GM23338 (cell line): ENCODE data around the gene STIM2. TPM values are rescaled to one million over a fixed set of nuclear protein-coding genes. Genes with fewer than 3 reads are reported as not detected.

Experiments used
- ATAC-seq: fragments of 200-7000 bp; cut with Tn5 transposase; 3 replicates; pipeline ENCODE4 v1.9.1; 2020
- DNase-seq: peaks from one replicate; pipeline ENCODE4 v3.0.0-alpha.2; 2015; ENCODE audit warnings: low spot score
- H2AFZ ChIP-seq: fragments of 200-600 bp; sonication (generic); 2 replicates; pipeline ENCODE4 v1.8.0; 2016; ENCODE audit warnings: antibody characterized with exemption, mild to moderate bottlenecking, moderate library complexity
- H3F3A ChIP-seq: fragments of 200-600 bp; sonication (generic); replicated peaks from 2 replicates; pipeline ENCODE4 v1.8.0; 2017; ENCODE audit warnings: antibody characterized with exemption, mixed run types, low read depth
- H3K27ac ChIP-seq: fragments of 200-600 bp; sonication (generic); 2 replicates; pipeline ENCODE4 v1.6.1; 2016; ENCODE audit warnings: low read depth
- H3K27me3 ChIP-seq: fragments of 200-600 bp; sonication (generic); 2 replicates; pipeline ENCODE4 v1.8.0; 2016; ENCODE audit warnings: mild to moderate bottlenecking, mixed run types, moderate library complexity; ENCODE audit not compliant: insufficient read depth
- H3K36me3 ChIP-seq: fragments of 200-600 bp; sonication (generic); 2 replicates; pipeline ENCODE4 v1.8.0; 2016; ENCODE audit warnings: mild to moderate bottlenecking; ENCODE audit not compliant: insufficient read depth
- H3K4me1 ChIP-seq: fragments of 200-600 bp; sonication (generic); 2 replicates; pipeline ENCODE4 v1.8.0; 2016; ENCODE audit warnings: mild to moderate bottlenecking, moderate library complexity; ENCODE audit not compliant: insufficient read depth
- H3K4me2 ChIP-seq: fragments of 200-600 bp; sonication (generic); 2 replicates; pipeline ENCODE4 v1.7.1; 2017; ENCODE audit warnings: mixed run types
- H3K4me3 ChIP-seq: fragments of 200-600 bp; sonication (generic); 2 replicates; pipeline ENCODE4 v1.6.1; 2016; ENCODE audit warnings: mixed run types
- H3K79me2 ChIP-seq: fragments of 200-600 bp; sonication (generic); replicated peaks from 2 replicates; pipeline ENCODE4 v1.8.0; 2017; ENCODE audit warnings: mild to moderate bottlenecking; ENCODE audit not compliant: insufficient read depth
- H3K9me2 ChIP-seq: fragments of 200-600 bp; sonication (generic); 2 replicates; pipeline ENCODE4 v1.8.0; 2017; ENCODE audit not compliant: insufficient read depth
- H4K20me1 ChIP-seq: fragments of 200-600 bp; sonication (generic); replicated peaks from 2 replicates; pipeline ENCODE4 v1.8.0; 2017; ENCODE audit warnings: mild to moderate bottlenecking; ENCODE audit not compliant: insufficient read depth
- H3K27ac Mint-ChIP-seq: 2 replicates; pipeline ENCODE4 v1.8.0; 2020; ENCODE audit warnings: inconsistent platforms, mild to moderate bottlenecking, moderate library complexity, mixed read lengths
- H3K27me3 Mint-ChIP-seq: 3 replicates; pipeline ENCODE4 v1.8.0; 2022; ENCODE audit warnings: low read depth, mild to moderate bottlenecking, moderate library complexity, mixed read lengths, inconsistent platforms; ENCODE audit not compliant: insufficient read depth, poor library complexity
- H3K36me3 Mint-ChIP-seq: 3 replicates; pipeline ENCODE4 v1.8.0; 2021; ENCODE audit warnings: low read depth, mild to moderate bottlenecking, inconsistent platforms, moderate library complexity, mixed read lengths
- H3K4me1 Mint-ChIP-seq: 3 replicates; pipeline ENCODE4 v1.8.0; 2020; ENCODE audit warnings: mild to moderate bottlenecking, inconsistent platforms, mixed read lengths
- H3K4me3 Mint-ChIP-seq: 3 replicates; pipeline ENCODE4 v1.8.0; 2021; ENCODE audit warnings: moderate library complexity, mild to moderate bottlenecking, inconsistent platforms, mixed read lengths
- H3K9me3 Mint-ChIP-seq: 3 replicates; pipeline ENCODE4 v1.8.0; 2020; ENCODE audit warnings: moderate library complexity, mild to moderate bottlenecking, inconsistent platforms, mixed read lengths
- CREB1 ChIP-seq: fragments of 250-450 bp; sonication (Bioruptor Pico); IDR thresholded peaks from 2 replicates; pipeline ENCODE4 v1.5.0; 2020; ENCODE audit warnings: low read depth, mild to moderate bottlenecking, moderate library complexity
- EZH2 ChIP-seq: fragments of 200-600 bp; sonication (generic); IDR thresholded peaks from one replicate; pipeline ENCODE4 v1.8.0; 2017; ENCODE audit warnings: antibody characterized with exemption, mild to moderate bottlenecking, low read depth; ENCODE audit not compliant: unreplicated experiment
- EZH2phosphoT487 ChIP-seq: fragments of 200-600 bp; sonication (generic); IDR thresholded peaks from one replicate; pipeline ENCODE4 v1.8.1; 2018; ENCODE audit warnings: antibody characterized with exemption; ENCODE audit not compliant: unreplicated experiment
- JUNB ChIP-seq: IDR thresholded peaks from one replicate; pipeline ENCODE4 v1.6.1; 2016; ENCODE audit warnings: antibody characterized with exemption; ENCODE audit not compliant: unreplicated experiment
- NANOG ChIP-seq: IDR thresholded peaks from 2 replicates; pipeline ENCODE4 v1.6.1; 2016; ENCODE audit warnings: antibody characterized with exemption, borderline replicate concordance
- POLR2AphosphoS5 ChIP-seq: IDR thresholded peaks from 2 replicates; pipeline ENCODE4 v1.6.1; 2016; ENCODE audit warnings: antibody characterized with exemption, low read depth
- REST ChIP-seq: IDR thresholded peaks from one replicate; pipeline ENCODE4 v1.6.1; 2018; ENCODE audit warnings: antibody characterized with exemption; ENCODE audit not compliant: unreplicated experiment
- STAT1 ChIP-seq: IDR thresholded peaks from one replicate; pipeline ENCODE4 v1.6.1; 2016; ENCODE audit warnings: antibody characterized with exemption; ENCODE audit not compliant: unreplicated experiment
- ZNF114 ChIP-seq: fragments of 250-450 bp; sonication (Bioruptor Pico); IDR thresholded peaks from 2 replicates; pipeline ENCODE4 v1.5.0; 2020; ENCODE audit warnings: mild to moderate bottlenecking, moderate library complexity
- ZNF331 ChIP-seq: fragments of 250-450 bp; sonication (Bioruptor Pico); IDR thresholded peaks from 2 replicates; pipeline ENCODE4 v1.5.0; 2020; ENCODE audit warnings: low read depth, mild to moderate bottlenecking, moderate library complexity
- ZNF462 ChIP-seq: fragments of 250-450 bp; sonication (Bioruptor Pico); IDR thresholded peaks from 2 replicates; pipeline ENCODE4 v1.5.0; 2020; ENCODE audit warnings: mild to moderate bottlenecking, moderate library complexity
- polyA plus RNA-seq: library from polyadenylated mRNA; unstranded; fragments of >200 nt; fragmentation: Nextera tagmentation; extraction: Ambion mirVana; gene quantifications from 2 replicates; pipeline ENCODE4 v1.2.1, GENCODE V29; 2016
- total RNA-seq: library from RNA; depleted of rRNA; stranded (reverse); fragments of >200 nt; shearing (Covaris generic); gene quantifications from 2 replicates; pipeline ENCODE4 v1.2.3, GENCODE V29; 2014
- TF ChIP-seq, protein P1 (sequence below): IDR thresholded peaks from 2 replicates; pipeline ENCODE4 v1.6.1; 2016; ENCODE audit warnings: antibody characterized with exemption
- TF ChIP-seq, protein P2 (sequence below), 2 experiments: fragments of 200-600 bp in 1 of 2; sonication (generic) in 1 of 2; conservative IDR thresholded peaks; 2 replicates each; pipeline versions ENCODE4 v1.5.1 to v1.6.1; 2016 to 2017; ENCODE audit warnings: antibody characterized with exemption in 2 of 2, low read depth in 2 of 2, mild to moderate bottlenecking in 2 of 2, moderate library complexity in 1 of 2

STIM2 gene
- total and polyA plus RNA-seq, 2 experiments from 2014 or later, result 13.1 to 17.8 TPM

DNA sequence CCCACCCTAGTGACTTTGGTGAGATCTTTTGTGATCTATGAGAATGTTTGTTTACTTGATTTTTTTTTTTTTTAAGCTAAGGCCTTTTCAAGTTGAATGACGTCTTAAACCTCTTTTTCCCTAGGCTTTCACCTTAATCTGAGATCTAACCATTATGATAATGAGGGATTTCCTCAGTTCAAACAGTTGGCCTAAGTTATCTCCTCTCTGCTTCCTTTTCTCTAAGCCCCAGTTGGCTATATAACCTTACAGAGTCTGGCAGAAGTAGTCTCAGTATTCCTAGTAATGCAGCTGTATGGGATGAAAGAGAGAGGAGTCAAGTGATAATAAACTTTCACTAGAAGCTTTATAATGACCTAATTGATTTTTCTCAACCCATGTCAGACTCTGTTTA, 99.0 kb downstream of the STIM2 start (continued):
- TF ChIP-seq, protein P1, sequence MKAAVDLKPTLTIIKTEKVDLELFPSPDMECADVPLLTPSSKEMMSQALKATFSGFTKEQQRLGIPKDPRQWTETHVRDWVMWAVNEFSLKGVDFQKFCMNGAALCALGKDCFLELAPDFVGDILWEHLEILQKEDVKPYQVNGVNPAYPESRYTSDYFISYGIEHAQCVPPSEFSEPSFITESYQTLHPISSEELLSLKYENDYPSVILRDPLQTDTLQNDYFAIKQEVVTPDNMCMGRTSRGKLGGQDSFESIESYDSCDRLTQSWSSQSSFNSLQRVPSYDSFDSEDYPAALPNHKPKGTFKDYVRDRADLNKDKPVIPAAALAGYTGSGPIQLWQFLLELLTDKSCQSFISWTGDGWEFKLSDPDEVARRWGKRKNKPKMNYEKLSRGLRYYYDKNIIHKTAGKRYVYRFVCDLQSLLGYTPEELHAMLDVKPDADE, result no peak
- TF ChIP-seq POLR2AphosphoS5 (no peak), ZNF331 (CRISPR knock-in tag) (no peak), ZNF462 (CRISPR knock-in tag) (no peak), CREB1 (no peak), JUNB (no peak)

GRCh38 chr4:26962720-26963119, 102.1 kb downstream of the STIM2 start:
- ATAC-seq (no peak), DNase-seq (no peak)
- Mint-ChIP-seq H3K36me3 (no peaks in the 10 kb centered on the region), H3K27me3 (no peaks in the 10 kb centered on the region), H3K9me3 (no peaks in the 10 kb centered on the region), H3K4me1 (peaks cover 44% of the 10 kb centered on the region), H3K27ac (no peak overlapping the region), H3K4me3 (no peak overlapping the region)
- TF ChIP-seq EZH2phosphoT487 (no peak), EZH2 (no peak), STAT1 (no peak), CREB1 (no peak), POLR2AphosphoS5 (no peak), ZNF114 (CRISPR knock-in tag) (no peak), REST (no peak), ZNF331 (CRISPR knock-in tag) (no peak), NANOG (no peak), JUNB (no peak)
- TF ChIP-seq, protein P2, sequence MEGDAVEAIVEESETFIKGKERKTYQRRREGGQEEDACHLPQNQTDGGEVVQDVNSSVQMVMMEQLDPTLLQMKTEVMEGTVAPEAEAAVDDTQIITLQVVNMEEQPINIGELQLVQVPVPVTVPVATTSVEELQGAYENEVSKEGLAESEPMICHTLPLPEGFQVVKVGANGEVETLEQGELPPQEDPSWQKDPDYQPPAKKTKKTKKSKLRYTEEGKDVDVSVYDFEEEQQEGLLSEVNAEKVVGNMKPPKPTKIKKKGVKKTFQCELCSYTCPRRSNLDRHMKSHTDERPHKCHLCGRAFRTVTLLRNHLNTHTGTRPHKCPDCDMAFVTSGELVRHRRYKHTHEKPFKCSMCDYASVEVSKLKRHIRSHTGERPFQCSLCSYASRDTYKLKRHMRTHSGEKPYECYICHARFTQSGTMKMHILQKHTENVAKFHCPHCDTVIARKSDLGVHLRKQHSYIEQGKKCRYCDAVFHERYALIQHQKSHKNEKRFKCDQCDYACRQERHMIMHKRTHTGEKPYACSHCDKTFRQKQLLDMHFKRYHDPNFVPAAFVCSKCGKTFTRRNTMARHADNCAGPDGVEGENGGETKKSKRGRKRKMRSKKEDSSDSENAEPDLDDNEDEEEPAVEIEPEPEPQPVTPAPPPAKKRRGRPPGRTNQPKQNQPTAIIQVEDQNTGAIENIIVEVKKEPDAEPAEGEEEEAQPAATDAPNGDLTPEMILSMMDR (conservative IDR thresholded peaks at IDR 0.05; ENCODE audit: low read depth in 2 of 2), result no peak
- Histone ChIP-seq H2AFZ (no peak overlapping the region), H3K27ac (no peak overlapping the region), H3F3A (no peaks in the 10 kb centered on the region), H3K36me3 (no peaks in the 10 kb centered on the region), H3K4me3 (no peak overlapping the region), H3K27me3 (no peaks in the 10 kb centered on the region), H3K79me2 (no peaks in the 10 kb centered on the region), H4K20me1 (0 out of 2 replicates have a peak, but pooled peaks cover 3% of the 10 kb centered on the region), H3K4me2 (no peak overlapping the region), H3K4me1 (peaks cover 13% of the 10 kb centered on the region), H3K9me2 (no peaks in the 10 kb centered on the region)
